GM10266 (cell line): ENCODE data around the gene TOE1.

ENCODE experiments used
- DNase-seq: peaks from one replicate; pipeline ENCODE4 v3.0.0; 2012; ENCODE audit errors: extremely low spot score
- CTCF ChIP-seq: IDR thresholded peaks from 2 replicates; pipeline ENCODE4 v1.5.1; 2012; ENCODE audit warnings: mild to moderate bottlenecking, low read depth; ENCODE audit not compliant: control insufficient read depth, insufficient read depth; ENCODE audit errors: missing control alignments

The TOE1 gene

GRCh38 chr1:45346473-45346872 is 6.5 kb downstream of the TOE1 start:
- no peak for TF ChIP-seq CTCF
- DNase-seq = no peak

DNA sequence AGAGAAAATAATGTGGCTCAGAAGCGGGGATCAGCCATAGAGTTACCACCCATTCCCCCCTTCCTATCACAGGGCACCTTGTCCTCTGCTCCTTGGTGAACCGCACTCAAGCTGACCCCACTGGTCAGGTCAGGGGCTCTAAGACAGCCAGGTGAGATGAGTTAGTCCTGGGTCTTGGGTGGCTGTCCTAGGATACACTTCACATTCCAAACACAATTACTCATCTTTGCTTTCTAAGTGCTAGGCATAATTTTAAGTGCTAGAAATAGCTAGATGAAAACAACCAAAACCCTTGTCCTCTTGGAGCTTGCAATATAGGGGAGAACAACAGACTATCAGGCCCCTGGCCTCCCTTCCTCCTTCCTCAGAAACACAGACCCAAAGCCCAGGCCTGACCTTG is 8.1 kb downstream of the TOE1 start:
- TF ChIP-seq CTCF = no peak
- DNase-seq = no peak

GRCh38 chr1:45348609-45348965 is 8.6 kb downstream of the TOE1 start:
- no peak for DNase-seq
- TF ChIP-seq CTCF = no peak

- TF ChIP-seq CTCF = no peak
- DNase-seq = no peak
Observed at GRCh38 chr1:45348966-45349677, 9.2 kb downstream of the TOE1 start.

DNA sequence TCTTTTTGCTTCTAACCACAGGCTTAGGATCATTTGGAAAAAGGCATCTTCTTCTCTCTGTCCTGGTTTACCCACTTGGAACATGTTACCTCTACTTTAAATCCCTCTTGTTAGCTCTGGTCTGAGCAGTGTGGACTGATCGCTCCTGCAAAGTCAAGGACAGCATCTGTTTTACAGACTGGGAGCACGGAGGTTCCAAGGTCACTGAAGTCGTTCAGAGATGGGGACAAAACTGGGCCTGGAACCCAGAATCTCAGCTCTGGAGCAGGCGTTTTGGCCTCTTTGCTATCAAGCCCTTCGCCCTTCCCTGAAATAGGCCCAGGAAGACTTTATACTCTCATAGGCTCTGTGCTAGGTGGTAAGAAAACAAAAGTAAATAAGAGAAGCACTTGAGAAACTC is 11.5 kb downstream of the TOE1 start:
- no peak for TF ChIP-seq CTCF
- DNase-seq = no peak

- DNase-seq = no peak
- no peak for TF ChIP-seq CTCF
Observed at GRCh38 chr1:45353685-45354084, 13.7 kb downstream of the TOE1 start.

DNA sequence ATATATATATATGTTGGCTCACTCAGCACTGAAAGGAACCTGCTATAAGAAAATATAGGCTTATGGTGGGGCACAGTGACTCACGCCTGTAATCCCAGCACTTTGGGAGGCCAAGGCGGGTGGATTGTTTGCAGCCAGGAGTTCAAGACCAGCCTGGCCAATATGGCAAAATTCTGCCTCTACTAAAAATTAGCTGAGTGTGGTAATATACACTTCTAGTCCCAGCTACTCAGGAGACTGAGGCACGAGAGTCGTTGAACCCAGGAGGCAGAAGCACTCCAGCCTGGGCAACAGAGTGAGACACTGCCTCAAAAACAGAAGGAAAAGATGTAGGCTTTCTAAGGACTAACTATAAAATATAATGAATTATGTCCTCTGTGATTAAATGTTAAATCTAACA is 14.9 kb downstream of the TOE1 start:
- DNase-seq = no peak
- no peak for TF ChIP-seq CTCF
